ENCODE data around the gene NACAD.
"Not testable (repeated sequence)": the region's sequence is repeated elsewhere in the genome, so short reads cannot be mapped to it uniquely, and the experiment has no call there.

The NACAD gene

DNA sequence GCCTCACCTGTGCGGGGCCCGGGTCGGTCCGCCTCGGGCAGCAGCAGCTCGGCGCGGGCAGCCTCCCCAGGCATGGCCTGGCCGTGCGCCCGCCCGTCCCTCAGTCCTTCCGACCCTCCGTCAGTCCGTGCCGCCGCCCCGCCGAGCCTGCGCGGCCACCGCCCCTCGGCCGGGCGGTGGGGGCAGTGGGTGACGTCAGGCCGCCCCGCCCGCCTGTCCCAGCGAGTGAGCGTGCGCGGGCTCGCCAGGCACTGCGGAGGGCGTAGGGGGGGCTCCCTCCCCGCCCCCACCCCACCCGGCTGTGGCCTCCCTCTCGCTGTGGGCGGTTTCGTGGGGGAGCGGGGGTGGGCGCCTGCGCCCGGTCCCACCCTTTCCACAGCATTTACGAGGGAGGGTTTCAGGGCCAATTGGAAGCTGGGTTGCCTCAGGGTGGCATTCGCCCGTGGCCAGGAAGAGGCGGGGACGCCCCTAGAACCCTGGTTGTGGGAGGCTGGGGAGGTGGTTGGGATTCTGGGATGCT is at the start of gene NACAD:
NACAD (minus strand) TSS at position 149 of the 520 bp plus-strand sequence; CDS start at position 74, 75 bp downstream.
- DNase-seq, result peak; percentile 24

GRCh38 chr7:45136106-45137060 is 47.6 kb upstream of the NACAD start:
- peak; percentile 32 for DNase-seq

- DNase-seq, result no peak
These were observed 45.1 kb upstream of the NACAD start for GRCh38 chr7:45133877-45134276.

DNA sequence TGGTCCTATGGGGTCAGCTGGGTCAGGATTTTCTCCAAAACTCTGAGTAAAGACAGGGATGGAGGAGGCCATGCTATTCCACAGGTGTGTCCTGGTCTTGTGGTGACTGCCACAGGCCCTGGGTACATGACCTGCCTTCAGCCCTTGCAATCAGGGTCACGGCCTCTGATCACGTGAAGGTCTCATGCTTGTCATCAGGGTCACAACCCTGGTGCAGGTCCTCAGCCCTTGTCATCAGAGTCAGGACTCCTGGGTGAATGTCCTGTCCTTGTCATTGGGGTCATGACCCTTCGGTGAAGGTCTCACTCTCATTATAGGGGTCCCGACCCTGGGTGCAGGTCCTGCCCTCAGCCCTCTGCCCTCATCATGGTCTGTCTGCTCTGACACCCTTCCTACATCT is 44.6 kb upstream of the NACAD start:
- DNase-seq, result no peak

DNA sequence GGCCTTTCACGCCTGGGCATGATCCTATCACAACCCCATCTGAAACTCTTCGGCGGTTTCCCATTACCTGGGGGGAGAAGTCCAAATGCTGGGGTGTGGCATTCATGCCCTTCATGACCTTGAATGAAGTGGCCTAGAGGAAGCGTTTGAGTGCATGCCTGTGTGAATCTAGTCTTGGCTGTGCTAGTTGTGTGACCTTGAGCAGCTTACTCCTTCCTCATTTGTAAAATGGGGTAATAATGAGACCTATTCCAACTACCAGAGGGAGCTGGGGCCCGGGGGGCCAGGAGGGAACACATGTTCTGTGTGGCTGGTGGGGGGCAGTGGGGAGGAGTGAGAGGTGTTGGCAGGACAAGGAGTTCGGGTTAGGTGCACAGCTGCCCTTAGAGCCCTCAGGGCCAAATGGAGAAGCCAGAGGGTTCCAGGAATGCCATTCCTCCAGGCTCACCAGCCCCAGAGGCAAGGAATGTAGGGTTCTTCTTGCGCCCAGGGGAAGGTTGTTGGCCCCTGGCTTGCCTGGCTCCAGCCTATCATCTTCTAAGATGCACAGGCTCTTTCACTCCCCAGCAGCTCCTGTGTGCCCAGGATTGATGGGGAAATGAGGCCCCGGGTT is 44.0 kb upstream of the NACAD start:
- DNase-seq, result no peak

DNA sequence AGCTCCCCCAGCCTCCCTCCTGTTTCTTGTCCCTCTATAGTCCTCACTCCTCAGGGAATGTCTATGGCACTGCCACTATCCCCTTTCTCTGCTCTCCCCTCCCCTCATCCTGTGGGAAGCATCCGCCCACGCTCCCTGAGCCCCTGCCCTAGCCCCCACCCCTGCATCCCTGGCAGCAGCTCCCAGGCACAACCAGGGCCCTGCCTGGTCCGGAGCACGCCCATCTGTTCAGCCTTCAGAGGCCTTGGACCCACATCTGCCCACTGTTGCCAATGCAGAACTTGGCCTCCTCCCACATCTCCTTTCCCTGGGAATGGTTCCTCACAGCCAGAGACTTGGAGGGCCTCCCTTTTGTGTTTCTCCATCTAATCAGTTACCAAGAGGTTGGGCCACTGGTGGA is 43.1 kb upstream of the NACAD start:
- no peak for DNase-seq

DNA sequence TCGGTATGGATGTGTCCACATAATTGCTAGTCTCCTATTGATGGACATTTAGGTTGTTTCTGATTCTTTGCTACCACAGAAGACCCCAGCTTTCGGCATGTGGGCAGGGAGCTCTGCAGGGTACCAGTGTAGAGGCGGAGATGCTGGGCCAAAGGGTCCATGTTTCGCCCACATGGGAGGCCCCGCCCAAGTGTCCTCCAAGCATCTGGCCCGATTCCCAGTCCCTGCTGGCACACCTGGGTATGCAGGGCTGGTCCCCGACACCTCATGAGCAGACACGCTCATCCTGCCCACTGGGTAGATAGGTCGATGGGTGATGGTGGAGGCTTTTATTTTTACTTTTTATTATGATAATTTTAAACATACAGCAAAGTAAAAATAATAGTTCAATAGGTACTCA is 42.1 kb upstream of the NACAD start:
- DNase-seq, result no peak

GRCh38 chr7:45129906-45130305 is 41.1 kb upstream of the NACAD start:
- DNase-seq, result no peak

GRCh38 chr7:45129181-45129800 is 40.5 kb upstream of the NACAD start:
- no peak for DNase-seq

GRCh38 chr7:45126920-45127319 is 38.2 kb upstream of the NACAD start:
- DNase-seq, result no peak

DNA sequence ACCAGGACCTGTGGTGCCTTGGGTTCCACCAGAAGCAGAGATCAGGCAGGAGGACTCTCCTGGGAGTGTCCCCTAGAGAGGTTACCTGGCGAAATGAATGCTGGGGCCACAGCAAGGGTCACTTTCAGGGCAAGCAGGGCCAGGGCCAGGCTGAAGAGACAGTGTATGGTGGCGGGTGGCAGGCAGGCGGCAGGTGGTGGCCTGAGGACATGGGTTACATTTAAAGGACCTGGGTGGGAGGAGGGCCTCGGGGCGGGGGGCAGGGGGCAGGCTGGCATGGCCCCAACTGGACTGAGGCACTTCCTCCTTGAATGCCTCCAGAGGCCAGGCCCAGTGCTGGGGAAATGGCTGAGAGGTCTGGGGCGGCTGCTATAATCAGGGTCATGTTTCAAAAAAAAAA is 37.4 kb upstream of the NACAD start:
- DNase-seq, result no peak

DNA sequence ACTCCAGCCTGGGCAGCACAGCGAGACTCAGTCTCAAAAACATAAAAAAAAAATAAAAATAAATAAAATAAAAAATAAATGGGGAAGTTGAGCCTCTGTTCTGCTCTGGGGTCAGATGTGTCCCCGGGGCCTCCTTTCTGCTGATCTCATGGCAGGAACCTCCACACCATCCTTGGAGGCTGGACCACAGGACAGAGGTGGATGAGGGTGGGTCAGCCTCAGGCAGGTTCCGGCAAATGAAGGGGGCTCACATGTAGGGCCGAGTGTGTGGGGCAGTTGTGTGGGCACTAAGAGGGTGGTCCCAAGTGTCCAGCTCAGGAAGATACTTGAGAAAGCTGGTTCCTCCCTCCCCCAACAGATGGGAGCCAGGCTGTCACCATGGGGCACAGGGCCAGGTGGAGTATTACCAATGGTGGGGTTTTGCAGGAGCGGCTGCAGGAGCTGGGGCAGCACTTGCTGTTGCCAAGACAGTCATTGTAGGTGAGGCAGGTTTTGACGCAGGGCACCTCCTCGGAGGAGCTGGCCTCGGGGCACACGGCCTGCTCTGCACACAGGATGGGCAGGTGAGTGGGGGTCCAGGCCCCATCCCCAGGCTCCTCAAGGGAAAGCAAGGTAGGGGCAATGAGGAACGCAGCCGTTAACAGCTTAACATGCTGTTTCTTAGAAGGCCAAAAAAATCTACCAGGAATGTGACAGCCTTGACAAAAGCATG is 36.6 kb upstream of the NACAD start:
- DNase-seq, result no peak

DNA sequence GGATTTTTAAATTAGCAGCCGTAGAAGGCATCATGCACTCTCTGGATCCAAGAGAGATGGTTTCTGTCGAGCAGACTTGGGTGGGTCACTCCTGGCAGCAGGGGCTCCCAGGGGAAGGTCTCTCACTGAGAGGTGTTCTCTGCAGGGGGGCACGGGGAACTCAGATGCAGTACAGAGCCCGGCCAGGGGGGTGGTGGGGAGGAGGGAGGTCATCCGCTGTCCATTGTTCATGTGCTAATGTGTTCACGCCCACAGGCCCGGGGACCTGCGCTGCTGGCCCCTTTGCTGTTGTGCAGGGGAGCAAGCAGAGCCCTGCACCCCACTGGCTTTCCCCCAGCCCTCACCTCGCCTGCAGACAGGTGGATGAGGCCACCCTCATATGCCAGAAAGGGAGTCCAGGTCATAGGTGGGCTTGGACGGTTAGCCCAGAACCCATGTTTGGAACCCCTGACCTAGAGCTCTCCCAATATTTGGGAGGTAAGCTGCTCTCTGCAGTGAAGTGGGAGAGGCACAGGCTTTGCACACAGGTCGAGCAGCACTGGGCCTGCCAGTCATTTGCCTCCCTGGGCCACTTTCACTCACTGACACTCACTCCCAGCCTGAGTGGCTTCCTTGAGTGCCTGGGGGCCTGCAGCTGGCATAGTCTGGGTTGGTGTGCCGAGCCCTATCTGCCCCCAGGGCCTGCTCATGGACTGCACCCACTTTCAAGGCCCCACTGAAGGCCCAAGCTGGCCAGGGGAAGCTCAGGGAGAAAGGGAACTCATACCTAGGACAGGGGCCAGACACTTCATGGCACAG is 35.3 kb upstream of the NACAD start:
- no peak for DNase-seq

GRCh38 chr7:45122975-45123860 is 34.4 kb upstream of the NACAD start:
- no peak for DNase-seq

DNA sequence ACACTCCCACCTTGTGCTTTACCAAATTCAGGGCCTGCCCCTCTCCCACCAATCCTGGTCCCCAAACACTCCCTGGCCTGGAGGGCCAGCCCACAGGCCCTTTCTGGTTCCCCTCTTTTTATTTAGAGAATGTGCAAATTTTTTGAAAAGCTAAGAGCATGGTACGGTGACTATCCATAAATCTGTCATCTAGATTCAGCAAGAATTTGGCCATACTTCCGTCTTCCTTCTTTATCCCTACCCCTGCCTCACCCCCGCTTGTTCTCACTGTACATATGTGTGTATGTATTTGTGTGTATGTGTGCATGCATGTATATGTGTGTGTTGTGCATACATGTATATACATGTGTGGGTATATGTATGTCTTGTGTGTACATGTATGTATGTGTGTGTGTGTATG is 30.8 kb upstream of the NACAD start:
- DNase-seq, result no peak

GRCh38 chr7:45118889-45119331 is 30.1 kb upstream of the NACAD start:
- no peak for DNase-seq

DNA sequence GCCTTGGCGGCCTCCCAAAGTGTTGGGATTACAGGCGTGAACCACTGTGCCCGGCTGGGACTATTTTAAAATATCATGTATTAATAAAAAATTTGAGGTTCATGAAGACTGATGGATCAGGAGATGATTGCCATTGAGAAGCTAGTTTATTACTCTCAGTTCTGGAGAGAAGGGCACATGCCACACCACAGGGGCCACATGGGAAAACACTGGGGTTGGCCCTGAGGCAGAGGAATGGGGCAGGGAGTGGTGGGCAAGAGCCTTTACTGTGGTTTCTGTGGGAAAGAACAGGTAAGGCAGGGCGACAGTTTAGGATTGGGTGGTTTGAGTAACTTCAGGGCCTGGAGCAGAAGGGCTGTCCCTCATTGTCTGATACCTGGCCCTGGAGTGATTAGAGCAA is 29.5 kb upstream of the NACAD start:
- no peak for DNase-seq

DNA sequence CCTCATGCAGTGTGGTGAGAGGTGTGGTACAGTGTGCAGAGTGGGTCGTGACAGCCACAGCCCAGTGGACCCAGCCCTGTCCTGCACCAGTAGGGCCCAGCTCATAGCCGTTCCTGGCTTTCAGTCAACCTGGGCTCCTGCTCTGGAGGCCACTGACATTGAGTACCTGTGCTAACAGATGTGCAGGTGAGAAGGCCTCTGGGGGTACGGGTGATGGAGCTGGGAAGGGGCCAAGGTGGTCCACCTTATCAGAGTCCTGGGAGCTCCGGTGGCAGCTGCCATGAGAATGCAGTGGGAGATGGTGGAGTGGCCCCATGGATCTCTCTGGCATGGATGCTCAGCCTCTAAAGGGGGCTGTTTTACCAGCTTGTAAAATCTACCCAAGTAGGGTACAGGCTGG is 28.8 kb upstream of the NACAD start:
- no peak for DNase-seq

GRCh38 chr7:45116048-45116447 is 27.3 kb upstream of the NACAD start:
- no peak for DNase-seq

DNA sequence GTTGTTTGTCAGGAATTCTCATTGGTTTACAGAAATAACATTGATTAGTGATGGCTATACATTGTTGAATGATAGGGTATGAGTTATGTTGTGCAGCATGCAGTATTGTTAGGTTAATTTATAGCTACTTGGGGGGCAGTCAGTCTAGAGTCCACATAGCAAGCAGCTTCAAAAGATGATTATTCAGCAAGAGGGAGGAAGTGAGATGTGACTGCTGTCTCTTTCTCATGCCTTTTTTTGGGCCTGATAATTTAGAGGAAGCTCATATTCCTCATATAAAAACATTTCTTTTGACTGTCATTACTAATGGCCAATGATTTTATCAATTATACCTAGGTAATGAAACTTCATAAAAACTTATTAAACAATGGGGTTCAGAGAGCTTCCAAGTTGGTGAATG is 26.2 kb upstream of the NACAD start:
- DNase-seq, result no peak

GRCh38 chr7:45114257-45114656 is 25.5 kb upstream of the NACAD start:
- not testable (repeated sequence) for DNase-seq

Data from T1000 (cell line).